ENCODE data around the gene PHOSPHO2.

DNA sequence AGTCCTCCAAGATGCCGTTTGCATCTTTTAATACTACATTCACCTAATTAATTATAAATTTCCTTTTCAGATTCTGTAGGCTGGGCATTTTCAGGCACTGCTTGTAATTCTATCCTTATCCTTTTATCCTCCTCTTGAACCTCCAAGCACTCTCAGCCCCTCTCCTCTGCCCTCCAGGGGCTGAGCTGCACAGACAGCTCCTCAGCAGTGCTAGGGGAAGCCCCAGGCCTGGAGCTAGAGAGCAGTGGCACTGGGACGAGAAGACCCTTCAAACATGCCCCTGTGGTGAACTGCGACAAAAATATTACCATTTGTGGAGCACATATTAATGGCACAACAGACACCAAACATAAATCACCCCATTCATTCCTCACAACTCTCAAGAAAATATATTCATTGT, 33.0 kb upstream of the PHOSPHO2 start:
- TF ChIP-seq, protein P1, sequence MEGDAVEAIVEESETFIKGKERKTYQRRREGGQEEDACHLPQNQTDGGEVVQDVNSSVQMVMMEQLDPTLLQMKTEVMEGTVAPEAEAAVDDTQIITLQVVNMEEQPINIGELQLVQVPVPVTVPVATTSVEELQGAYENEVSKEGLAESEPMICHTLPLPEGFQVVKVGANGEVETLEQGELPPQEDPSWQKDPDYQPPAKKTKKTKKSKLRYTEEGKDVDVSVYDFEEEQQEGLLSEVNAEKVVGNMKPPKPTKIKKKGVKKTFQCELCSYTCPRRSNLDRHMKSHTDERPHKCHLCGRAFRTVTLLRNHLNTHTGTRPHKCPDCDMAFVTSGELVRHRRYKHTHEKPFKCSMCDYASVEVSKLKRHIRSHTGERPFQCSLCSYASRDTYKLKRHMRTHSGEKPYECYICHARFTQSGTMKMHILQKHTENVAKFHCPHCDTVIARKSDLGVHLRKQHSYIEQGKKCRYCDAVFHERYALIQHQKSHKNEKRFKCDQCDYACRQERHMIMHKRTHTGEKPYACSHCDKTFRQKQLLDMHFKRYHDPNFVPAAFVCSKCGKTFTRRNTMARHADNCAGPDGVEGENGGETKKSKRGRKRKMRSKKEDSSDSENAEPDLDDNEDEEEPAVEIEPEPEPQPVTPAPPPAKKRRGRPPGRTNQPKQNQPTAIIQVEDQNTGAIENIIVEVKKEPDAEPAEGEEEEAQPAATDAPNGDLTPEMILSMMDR (conservative IDR thresholded peaks at IDR 0.05; ENCODE audit: low read depth, low read length) = no peak
- TF ChIP-seq EZH2 (IDR thresholded peaks at IDR 0.05; ENCODE audit: borderline replicate concordance, low read depth, low read length, poor library complexity, severe bottlenecking) = no peak
